C1 segment of cervical spinal cord (tissue), 14 donors: Measurements from ENCODE around the gene FOXQ1.
"Not testable (repeated sequence)": the region's sequence is repeated elsewhere in the genome, so short reads cannot be mapped to it uniquely, and the experiment has no call there.

Experiments
- DNase-seq, 14 donors: peaks; one replicate each; lab custom pipeline; 2025; lab: John Stamatoyannopoulos, UW

Gene FOXQ1

DNA sequence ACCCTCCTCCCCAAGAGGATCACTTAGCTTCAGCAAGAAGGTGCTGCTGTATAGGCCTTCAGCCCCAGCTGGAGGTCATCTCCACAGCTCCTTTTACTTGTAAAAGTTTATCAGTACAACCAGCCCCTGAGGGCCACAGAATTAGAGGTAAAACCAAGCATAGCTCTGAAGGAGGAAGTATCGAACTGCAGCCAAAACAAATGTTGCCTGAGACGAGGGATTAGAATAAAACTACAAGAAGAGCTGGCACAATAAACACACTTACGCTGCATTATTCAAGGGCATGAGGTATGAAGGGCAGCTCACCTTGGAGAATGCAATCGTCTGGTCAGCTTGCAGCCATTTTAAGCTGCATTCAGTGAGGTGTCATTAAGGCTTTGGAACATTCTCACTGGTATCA, 21.1 kb upstream of the FOXQ1 start:
- DNase-seq, result no peak

GRCh38 chr6:1291381-1291780, 20.5 kb upstream of the FOXQ1 start:
- no peak for DNase-seq

GRCh38 chr6:1295420-1295819, 16.5 kb upstream of the FOXQ1 start:
- no peak for DNase-seq

- no peak for DNase-seq
Observed at GRCh38 chr6:1296079-1296478, 15.8 kb upstream of the FOXQ1 start.

GRCh38 chr6:1296542-1296941, 15.4 kb upstream of the FOXQ1 start:
- DNase-seq, result no peak

GRCh38 chr6:1297746-1298145, 14.2 kb upstream of the FOXQ1 start:
- no peak for DNase-seq

GRCh38 chr6:1298768-1299167, 13.1 kb upstream of the FOXQ1 start:
- no peak for DNase-seq

GRCh38 chr6:1306133-1306532, 5.8 kb upstream of the FOXQ1 start:
- no peak for DNase-seq

GRCh38 chr6:1309366-1309765, 2.5 kb upstream of the FOXQ1 start:
- DNase-seq, result no peak

GRCh38 chr6:1310628-1311399, 1.1 kb upstream of the FOXQ1 start:
- peak in 1 of 14 donors; percentile 23 for DNase-seq

DNA sequence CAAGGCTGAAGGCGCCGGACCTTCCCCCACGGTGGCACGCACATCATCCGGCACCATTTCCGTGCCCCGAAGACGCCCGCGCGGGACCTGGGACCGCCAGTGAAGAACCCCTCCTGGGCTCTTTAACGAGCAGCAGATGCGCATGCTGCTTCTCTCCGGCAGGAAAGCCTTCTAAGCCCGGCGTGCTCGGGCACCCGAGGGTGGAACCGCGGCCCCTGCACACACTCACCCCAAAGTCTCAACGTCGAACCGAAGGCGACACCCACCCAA, 240 bp downstream of the FOXQ1 start:
- DNase-seq, result no peak

DNA sequence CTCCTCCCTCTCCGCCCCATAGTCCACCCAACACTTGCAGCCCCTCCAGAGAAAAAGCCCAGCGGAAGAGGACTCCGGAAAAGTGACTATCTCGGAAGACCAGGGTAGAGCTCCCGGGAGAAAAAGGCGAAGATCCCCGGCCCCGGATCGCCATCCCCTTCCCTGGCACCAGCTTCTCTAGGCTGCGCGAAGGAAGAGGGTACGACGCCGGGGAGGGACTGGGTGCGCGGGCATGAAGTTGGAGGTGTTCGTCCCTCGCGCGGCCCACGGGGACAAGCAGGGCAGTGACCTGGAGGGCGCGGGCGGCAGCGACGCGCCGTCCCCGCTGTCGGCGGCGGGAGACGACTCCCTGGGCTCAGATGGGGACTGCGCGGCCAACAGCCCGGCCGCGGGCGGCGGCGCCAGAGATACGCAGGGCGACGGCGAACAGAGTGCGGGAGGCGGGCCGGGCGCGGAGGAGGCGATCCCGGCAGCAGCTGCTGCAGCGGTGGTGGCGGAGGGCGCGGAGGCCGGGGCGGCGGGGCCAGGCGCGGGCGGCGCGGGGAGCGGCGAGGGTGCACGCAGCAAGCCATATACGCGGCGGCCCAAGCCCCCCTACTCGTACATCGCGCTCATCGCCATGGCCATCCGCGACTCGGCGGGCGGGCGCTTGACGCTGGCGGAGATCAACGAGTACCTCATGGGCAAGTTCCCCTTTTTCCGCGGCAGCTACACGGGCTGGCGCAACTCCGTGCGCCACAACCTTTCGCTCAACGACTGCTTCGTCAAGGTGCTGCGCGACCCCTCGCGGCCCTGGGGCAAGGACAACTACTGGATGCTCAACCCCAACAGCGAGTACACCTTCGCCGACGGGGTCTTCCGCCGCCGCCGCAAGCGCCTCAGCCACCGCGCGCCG, 822 bp downstream of the FOXQ1 start:
- DNase-seq, result no peak

GRCh38 chr6:1313384-1313766, 1.5 kb downstream of the FOXQ1 start:
- no peak for DNase-seq

GRCh38 chr6:1313767-1314503, 2.0 kb downstream of the FOXQ1 start:
- DNase-seq, result no peak

DNA sequence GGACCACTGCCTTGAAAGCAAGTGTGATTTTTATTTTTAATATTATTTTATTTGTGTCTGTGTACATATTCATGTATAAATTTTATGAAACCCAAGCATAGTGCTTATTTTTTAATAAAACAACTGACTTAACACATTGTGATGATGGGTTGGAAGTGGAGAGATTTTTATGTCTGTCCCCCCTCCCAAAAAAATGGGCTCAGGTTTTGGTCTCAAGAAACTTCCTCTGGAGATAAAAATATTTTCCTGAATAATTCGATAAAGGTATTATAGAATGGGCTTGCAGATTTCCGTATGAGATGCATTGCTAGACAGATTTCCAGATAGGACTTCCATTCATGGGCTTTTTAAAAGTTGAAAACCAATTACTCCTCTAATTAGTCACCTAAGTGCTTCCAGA, 2.7 kb downstream of the FOXQ1 start:
- DNase-seq, result no peak

DNA sequence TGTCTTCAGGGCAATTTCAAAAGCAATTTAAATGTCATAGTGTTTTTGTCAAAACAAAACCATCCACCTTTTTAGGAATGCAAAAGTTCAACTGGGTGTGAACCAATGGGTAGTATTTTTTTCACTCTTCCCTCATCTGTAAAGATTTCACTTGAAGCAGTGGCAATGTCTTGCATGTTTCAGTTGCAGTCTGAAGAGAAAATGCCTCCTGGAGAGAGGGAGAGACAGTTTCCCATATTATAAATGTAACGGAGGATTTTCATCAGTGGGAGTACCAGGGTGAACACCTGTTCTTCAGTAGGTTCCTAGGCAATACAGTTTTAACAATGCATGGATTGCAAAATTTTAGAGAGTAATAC, 3.3 kb downstream of the FOXQ1 start:
- DNase-seq, result no peak

GRCh38 chr6:1315560-1316386, 3.9 kb downstream of the FOXQ1 start:
- DNase-seq, result no peak

- DNase-seq, result no peak
Observed at GRCh38 chr6:1316489-1316971, 4.6 kb downstream of the FOXQ1 start.

- DNase-seq, result no peak
Observed at GRCh38 chr6:1317302-1317815, 5.5 kb downstream of the FOXQ1 start.

- DNase-seq, result no peak
Observed at GRCh38 chr6:1318036-1318435, 6.1 kb downstream of the FOXQ1 start.

DNA sequence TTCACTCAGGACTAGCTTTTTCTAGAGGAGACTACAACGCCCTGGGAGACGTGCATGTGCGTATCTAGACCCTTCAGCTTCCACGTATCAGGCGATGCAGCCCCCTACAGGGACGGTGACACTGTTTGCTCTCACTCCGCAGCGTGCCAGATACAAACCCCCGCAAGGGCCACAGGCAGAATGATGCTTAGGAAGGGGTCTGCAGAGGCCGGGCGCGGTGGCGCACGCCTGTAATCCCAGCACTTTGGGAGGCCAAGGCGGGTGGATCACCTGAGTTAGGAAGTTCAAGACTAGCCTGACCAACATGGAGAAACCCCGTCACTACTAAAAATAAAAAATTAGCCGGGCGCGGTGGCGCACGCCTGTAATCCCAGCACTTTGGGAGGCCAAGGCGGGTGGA, 6.7 kb downstream of the FOXQ1 start:
- DNase-seq, result not testable (repeated sequence)
